HuH-7.5 (cell line): Measurements from ENCODE around the gene MRPL18.
"Not testable (repeated sequence)": the region's sequence is repeated elsewhere in the genome, so short reads cannot be mapped to it uniquely, and the experiment has no call there.

Experiments used
- DNase-seq: peaks from one replicate; pipeline ENCODE4 v3.0.0; 2011; ENCODE audit warnings: low spot score

MRPL18 gene

DNA sequence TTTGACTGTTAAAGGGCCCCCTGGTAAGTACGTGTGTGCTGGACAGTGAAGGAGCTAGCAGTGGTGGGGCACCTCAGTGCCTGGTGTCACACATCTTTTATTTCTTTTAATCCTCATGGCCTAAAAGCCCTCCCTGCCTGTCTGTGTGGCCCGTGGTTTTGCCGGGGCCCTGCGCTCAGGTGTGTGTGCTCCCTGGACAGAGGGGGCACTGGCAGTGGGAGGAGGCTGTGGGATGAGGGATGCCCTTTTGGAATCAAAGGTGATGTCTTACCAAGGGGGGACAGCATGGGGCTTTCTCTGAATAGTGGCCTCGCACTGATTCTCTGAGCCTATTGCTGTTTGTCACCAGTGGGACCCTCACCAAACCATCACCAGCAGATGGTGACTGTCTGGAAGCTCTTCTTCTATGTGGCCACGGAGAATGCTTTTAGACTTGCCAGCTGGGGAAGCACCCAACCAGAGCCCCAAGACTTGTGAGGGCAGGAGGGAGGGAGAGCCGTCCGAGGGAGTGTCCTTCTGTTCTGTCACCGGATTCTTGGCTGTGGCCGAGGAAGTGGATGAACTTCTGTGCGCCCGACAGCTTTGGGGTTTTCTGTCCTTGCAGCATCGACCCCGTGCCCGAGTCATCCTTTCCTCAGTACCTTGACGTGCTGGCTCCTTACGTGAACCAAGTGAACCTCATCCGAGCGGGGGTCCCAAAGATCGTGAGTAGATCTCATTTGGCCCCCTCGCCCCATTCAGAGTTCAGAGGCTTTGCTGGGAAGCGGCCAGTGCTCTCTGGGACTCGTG, 27.9 kb downstream of the MRPL18 start:
- DNase-seq = no peak

- no peak for DNase-seq
Observed at GRCh38 chr6:159819098-159819497, 28.8 kb downstream of the MRPL18 start.

- no peak for DNase-seq
Observed at GRCh38 chr6:159819932-159820640, 29.8 kb downstream of the MRPL18 start.

- no peak for DNase-seq
Observed at GRCh38 chr6:159821122-159821521, 30.9 kb downstream of the MRPL18 start.

GRCh38 chr6:159821726-159822125, 31.5 kb downstream of the MRPL18 start:
- no peak for DNase-seq

- DNase-seq = no peak
Observed at GRCh38 chr6:159823953-159824352, 33.7 kb downstream of the MRPL18 start.

DNA sequence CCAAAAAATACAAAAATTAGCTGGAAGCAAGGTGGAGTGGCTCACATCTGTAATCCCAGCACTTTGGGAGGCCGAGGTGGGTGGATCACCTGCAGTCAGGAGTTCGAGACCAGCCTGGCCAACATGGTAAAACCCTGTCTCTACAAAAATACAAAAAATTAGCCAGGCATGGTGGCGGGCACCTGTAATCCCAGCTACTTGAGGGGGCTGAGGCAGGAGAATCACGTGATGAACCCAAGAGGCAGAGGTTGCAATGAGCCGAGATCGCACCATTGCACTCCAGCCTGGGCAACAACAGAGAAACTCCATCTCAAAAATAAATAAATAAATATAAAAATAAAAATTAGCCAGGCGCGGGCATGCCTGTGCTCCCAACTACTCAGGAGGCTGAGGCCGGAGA, 34.4 kb downstream of the MRPL18 start:
- not testable (repeated sequence) for DNase-seq

DNA sequence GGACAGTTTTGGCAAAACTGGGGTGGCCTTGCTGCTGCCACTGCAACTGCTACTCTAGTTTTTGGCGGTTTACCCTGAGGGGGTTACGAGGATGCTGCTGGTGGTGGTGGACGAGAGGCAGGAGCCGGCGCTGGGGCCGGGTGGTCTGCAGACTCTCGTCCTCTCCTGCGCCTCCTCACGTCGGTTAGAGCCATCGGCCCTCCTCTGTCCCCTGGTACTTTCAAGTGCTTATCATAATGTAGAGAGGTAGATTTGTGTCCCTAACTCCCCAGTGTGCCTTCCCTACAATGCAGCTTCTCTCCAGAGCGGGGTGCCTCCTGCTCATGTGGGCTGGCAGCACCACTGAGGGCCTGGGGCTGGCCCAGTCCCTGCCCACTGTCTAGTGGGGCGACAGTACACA, 35.7 kb downstream of the MRPL18 start:
- DNase-seq = no peak

GRCh38 chr6:159826968-159827647, 36.8 kb downstream of the MRPL18 start:
- no peak for DNase-seq

DNA sequence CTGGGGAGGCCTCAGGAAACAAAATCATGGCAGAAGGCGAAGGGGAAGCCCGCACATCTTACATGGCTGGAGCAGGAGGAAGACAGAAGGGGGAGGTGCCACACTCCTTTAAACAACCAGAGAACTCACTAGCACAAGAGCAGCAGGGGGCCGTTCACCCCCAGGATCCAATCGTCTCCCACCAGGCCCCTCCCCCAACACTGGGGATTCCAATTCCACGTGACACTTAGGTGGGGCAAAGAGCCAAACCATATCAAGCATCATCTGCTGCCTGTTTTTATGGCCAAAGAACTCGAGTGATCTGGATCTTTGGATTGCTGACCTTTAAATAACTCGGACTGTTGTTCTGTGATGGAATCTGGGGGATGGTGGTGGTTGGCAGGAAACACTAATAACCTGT, 37.8 kb downstream of the MRPL18 start:
- DNase-seq = no peak

DNA sequence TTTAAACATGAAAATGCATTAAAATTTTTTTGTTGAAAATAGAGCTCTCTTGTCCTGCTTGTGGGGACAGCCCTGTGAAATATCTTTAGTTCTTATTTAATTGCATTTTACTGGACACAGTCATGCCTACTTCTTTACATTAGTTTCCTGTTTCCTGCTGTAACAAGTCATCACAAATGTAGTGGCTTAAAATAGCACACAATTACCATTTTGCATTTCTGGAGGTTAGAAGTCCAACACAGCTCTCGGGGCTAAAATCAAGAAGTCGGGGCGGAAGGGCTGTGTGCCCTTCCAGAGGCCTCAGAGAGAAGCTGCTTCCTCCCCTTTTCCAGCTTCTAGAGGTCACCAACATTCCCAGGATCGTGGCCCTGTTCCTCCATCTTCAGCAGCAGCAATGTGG, 39.3 kb downstream of the MRPL18 start:
- DNase-seq = no peak

GRCh38 chr6:159830501-159831372, 40.5 kb downstream of the MRPL18 start:
- no peak for DNase-seq

DNA sequence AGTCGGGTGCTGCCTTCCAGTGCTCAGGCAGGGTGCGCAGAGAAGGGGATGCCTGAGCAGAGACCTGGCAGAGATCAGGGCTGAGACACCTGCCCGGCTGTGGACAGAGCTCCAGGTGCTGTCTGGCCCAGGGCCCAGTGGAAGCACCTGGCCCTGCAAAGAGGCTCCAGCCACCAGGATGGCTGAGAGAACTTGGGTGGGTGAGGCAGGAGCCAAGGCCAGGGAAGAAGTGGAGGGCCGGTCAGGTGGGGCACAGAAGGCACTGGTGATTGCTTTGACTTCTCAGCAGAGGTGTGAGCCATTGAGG, 41.1 kb downstream of the MRPL18 start:
- no peak for DNase-seq

- no peak for DNase-seq
Observed at GRCh38 chr6:159832946-159833345, 42.7 kb downstream of the MRPL18 start.

GRCh38 chr6:159833556-159833955, 43.3 kb downstream of the MRPL18 start:
- no peak for DNase-seq

GRCh38 chr6:159833997-159834603, 43.8 kb downstream of the MRPL18 start:
- DNase-seq = no peak

DNA sequence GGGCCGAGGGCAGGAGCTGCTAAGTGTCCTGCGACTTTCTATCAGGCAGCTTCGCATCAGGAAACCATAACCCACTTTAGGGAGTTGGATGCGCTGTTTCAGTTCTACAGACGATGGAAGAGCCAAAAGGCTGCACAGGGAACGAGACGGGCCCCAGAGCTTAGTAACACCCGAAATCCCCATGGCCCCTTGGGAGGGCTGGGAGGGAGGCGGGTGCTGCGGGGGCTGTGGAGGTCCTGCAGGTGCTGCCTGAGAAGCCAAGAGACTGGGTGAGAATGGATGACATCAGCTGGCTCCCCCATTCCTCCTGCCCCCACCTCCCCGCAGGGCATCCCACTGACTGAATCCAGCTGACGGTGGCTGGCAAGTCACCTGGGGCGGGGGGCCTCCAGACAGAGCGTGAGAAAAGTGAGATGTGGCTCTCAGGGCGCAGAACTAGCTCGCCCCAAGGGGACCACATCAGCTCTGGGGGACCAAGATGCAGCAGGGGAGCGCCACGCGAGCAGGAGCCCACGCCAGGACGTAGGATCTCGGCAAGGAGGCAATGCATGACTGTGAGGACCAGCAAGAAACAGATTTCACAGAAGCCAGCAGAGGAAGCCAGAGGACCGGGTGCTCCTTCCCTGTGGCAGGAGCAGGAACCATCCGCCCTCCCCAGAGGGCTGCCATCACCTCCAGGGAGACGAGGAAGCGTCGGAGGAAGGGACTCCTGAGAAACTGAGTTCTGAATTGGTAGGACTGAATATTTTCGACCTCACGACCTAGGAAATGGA, 46.6 kb downstream of the MRPL18 start:
- DNase-seq = no peak

- no peak for DNase-seq
Observed at GRCh38 chr6:159837511-159837910, 47.2 kb downstream of the MRPL18 start.

- DNase-seq = no peak
Observed at GRCh38 chr6:159838020-159838744, 47.9 kb downstream of the MRPL18 start.

GRCh38 chr6:159842035-159842434, 51.8 kb downstream of the MRPL18 start:
- peak; percentile 39 for DNase-seq
